ENCODE data around the gene EGFR.

The EGFR gene

GRCh38 chr7:55145606-55146005 lies 126.8 kb downstream of the EGFR start:
- TF ChIP-seq EZH2phosphoT487 (conservative IDR thresholded peaks at IDR 0.05; ENCODE audit: low read length): no peak
- TF ChIP-seq, protein P1, sequence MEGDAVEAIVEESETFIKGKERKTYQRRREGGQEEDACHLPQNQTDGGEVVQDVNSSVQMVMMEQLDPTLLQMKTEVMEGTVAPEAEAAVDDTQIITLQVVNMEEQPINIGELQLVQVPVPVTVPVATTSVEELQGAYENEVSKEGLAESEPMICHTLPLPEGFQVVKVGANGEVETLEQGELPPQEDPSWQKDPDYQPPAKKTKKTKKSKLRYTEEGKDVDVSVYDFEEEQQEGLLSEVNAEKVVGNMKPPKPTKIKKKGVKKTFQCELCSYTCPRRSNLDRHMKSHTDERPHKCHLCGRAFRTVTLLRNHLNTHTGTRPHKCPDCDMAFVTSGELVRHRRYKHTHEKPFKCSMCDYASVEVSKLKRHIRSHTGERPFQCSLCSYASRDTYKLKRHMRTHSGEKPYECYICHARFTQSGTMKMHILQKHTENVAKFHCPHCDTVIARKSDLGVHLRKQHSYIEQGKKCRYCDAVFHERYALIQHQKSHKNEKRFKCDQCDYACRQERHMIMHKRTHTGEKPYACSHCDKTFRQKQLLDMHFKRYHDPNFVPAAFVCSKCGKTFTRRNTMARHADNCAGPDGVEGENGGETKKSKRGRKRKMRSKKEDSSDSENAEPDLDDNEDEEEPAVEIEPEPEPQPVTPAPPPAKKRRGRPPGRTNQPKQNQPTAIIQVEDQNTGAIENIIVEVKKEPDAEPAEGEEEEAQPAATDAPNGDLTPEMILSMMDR (IDR thresholded peaks at IDR 0.05; ENCODE audit: insufficient read depth, low read length, poor library complexity, severe bottlenecking): no peak
- H3K4me3 ChIP-seq (ENCODE audit: insufficient read depth, low read length, poor library complexity, severe bottlenecking): no peak overlapping the region
- no peak overlapping the region for H3K27ac ChIP-seq (ENCODE audit: low read depth, low read length)
- no peaks in the 10 kb centered on the region for H3K36me3 ChIP-seq (ENCODE audit: low read length)
- H3K27me3 ChIP-seq (ENCODE audit: low read length): no peaks in the 10 kb centered on the region
- H3K4me2 ChIP-seq (ENCODE audit: low read depth, low read length, poor library complexity, severe bottlenecking): no peak overlapping the region
- H3K79me2 ChIP-seq (ENCODE audit: insufficient read depth, low read length): no peaks in the 10 kb centered on the region
- no peaks in the 10 kb centered on the region for H4K20me1 ChIP-seq (ENCODE audit: low read depth, low read length)
- no peaks in the 10 kb centered on the region for H3K9me3 ChIP-seq (ENCODE audit: insufficient read depth, low read length)
- H3F3A ChIP-seq (ENCODE audit: insufficient read depth): no peaks in the 10 kb centered on the region
- no peak overlapping the region for H3K9ac ChIP-seq (ENCODE audit: low read length)
- H3K9me2 ChIP-seq (replicated peaks; ENCODE audit: insufficient read depth, low read length): no peaks in the 10 kb centered on the region
- H2AFZ ChIP-seq (ENCODE audit: low read depth, low read length, severe bottlenecking): no peak overlapping the region

- no peak for TF ChIP-seq EZH2phosphoT487 (conservative IDR thresholded peaks at IDR 0.05; ENCODE audit: low read length)
- TF ChIP-seq, protein P1 (IDR thresholded peaks at IDR 0.05; ENCODE audit: insufficient read depth, low read length, poor library complexity, severe bottlenecking): no peak
- Histone ChIP-seq H3K4me3 (ENCODE audit: insufficient read depth, low read length, poor library complexity, severe bottlenecking) (no peak overlapping the region), H3K27ac (ENCODE audit: low read depth, low read length) (no peak overlapping the region), H3K9me3 (ENCODE audit: insufficient read depth, low read length) (no peaks in the 10 kb centered on the region), H3K4me2 (ENCODE audit: low read depth, low read length, poor library complexity, severe bottlenecking) (no peak overlapping the region), H3K79me2 (ENCODE audit: insufficient read depth, low read length) (no peaks in the 10 kb centered on the region), H3F3A (ENCODE audit: insufficient read depth) (no peaks in the 10 kb centered on the region), H4K20me1 (ENCODE audit: low read depth, low read length) (no peaks in the 10 kb centered on the region), H2AFZ (ENCODE audit: low read depth, low read length, severe bottlenecking) (no peak overlapping the region), H3K9me2 (replicated peaks; ENCODE audit: insufficient read depth, low read length) (no peaks in the 10 kb centered on the region), H3K27me3 (ENCODE audit: low read length) (no peaks in the 10 kb centered on the region), H3K36me3 (ENCODE audit: low read length) (no peaks in the 10 kb centered on the region), H3K9ac (ENCODE audit: low read length) (no peak overlapping the region)
These were observed 128.3 kb downstream of the EGFR start for GRCh38 chr7:55147101-55147500.

- Histone ChIP-seq H3F3A (ENCODE audit: insufficient read depth) (no peaks in the 10 kb centered on the region), H3K27me3 (ENCODE audit: low read length) (no peaks in the 10 kb centered on the region), H3K79me2 (ENCODE audit: insufficient read depth, low read length) (no peaks in the 10 kb centered on the region), H3K27ac (ENCODE audit: low read depth, low read length) (no peak overlapping the region), H4K20me1 (ENCODE audit: low read depth, low read length) (no peaks in the 10 kb centered on the region), H3K36me3 (ENCODE audit: low read length) (no peaks in the 10 kb centered on the region), H3K9ac (ENCODE audit: low read length) (no peak overlapping the region), H3K4me3 (ENCODE audit: insufficient read depth, low read length, poor library complexity, severe bottlenecking) (no peak overlapping the region), H2AFZ (ENCODE audit: low read depth, low read length, severe bottlenecking) (no peak overlapping the region), H3K4me2 (ENCODE audit: low read depth, low read length, poor library complexity, severe bottlenecking) (no peak overlapping the region), H3K9me2 (replicated peaks; ENCODE audit: insufficient read depth, low read length) (no peaks in the 10 kb centered on the region), H3K9me3 (ENCODE audit: insufficient read depth, low read length) (no peaks in the 10 kb centered on the region)
- no peak for TF ChIP-seq EZH2phosphoT487 (conservative IDR thresholded peaks at IDR 0.05; ENCODE audit: low read length)
- TF ChIP-seq, protein P1 (IDR thresholded peaks at IDR 0.05; ENCODE audit: insufficient read depth, low read length, poor library complexity, severe bottlenecking): no peak
These were observed 128.9 kb downstream of the EGFR start for GRCh38 chr7:55147736-55148135.
